Chondrocyte (in vitro differentiated cells): ENCODE results near the gene DNMT1. TPM values are rescaled to one million over a fixed set of nuclear protein-coding genes. Genes with fewer than 3 reads are reported as not detected.

ENCODE experiments used
- DNase-seq: peaks from one replicate; pipeline ENCODE4 v3.0.0; 2021; ENCODE audit warnings: mixed read lengths, low spot score
- H3K27ac Mint-ChIP-seq: one replicate; pipeline ENCODE4 v1.8.0; 2021; ENCODE audit warnings: mild to moderate bottlenecking, moderate library complexity, mixed read lengths; ENCODE audit not compliant: unreplicated experiment
- H3K27me3 Mint-ChIP-seq: 2 replicates; pipeline ENCODE4 v1.8.0; 2021; ENCODE audit warnings: low read depth, mixed read lengths
- H3K36me3 Mint-ChIP-seq: 2 replicates; pipeline ENCODE4 v1.8.0; 2021; ENCODE audit warnings: low read depth, mixed read lengths
- H3K4me1 Mint-ChIP-seq: 2 replicates; pipeline ENCODE4 v1.8.0; 2021; ENCODE audit warnings: low read depth, mild to moderate bottlenecking, mixed read lengths
- H3K4me3 Mint-ChIP-seq: one replicate; pipeline ENCODE4 v1.8.0; 2021; ENCODE audit warnings: mild to moderate bottlenecking, moderate library complexity, mixed read lengths; ENCODE audit not compliant: unreplicated experiment
- H3K9me3 Mint-ChIP-seq: 2 replicates; pipeline ENCODE4 v1.8.0; 2021; ENCODE audit warnings: low read depth, mixed read lengths
- total RNA-seq: library from RNA; stranded (reverse); gene quantifications from 3 replicates; pipeline ENCODE4 v1.2.1, GENCODE V29; 2021
- TF ChIP-seq, protein P1 (sequence below): fragments of 200-600 bp; sonication (generic); IDR thresholded peaks from 2 replicates; pipeline ENCODE4 v1.5.0; 2021; ENCODE audit warnings: antibody characterized with exemption, mild to moderate bottlenecking, moderate library complexity

Gene DNMT1
- total RNA-seq, 1 donor from 2014 or later: 47.8 TPM

DNA sequence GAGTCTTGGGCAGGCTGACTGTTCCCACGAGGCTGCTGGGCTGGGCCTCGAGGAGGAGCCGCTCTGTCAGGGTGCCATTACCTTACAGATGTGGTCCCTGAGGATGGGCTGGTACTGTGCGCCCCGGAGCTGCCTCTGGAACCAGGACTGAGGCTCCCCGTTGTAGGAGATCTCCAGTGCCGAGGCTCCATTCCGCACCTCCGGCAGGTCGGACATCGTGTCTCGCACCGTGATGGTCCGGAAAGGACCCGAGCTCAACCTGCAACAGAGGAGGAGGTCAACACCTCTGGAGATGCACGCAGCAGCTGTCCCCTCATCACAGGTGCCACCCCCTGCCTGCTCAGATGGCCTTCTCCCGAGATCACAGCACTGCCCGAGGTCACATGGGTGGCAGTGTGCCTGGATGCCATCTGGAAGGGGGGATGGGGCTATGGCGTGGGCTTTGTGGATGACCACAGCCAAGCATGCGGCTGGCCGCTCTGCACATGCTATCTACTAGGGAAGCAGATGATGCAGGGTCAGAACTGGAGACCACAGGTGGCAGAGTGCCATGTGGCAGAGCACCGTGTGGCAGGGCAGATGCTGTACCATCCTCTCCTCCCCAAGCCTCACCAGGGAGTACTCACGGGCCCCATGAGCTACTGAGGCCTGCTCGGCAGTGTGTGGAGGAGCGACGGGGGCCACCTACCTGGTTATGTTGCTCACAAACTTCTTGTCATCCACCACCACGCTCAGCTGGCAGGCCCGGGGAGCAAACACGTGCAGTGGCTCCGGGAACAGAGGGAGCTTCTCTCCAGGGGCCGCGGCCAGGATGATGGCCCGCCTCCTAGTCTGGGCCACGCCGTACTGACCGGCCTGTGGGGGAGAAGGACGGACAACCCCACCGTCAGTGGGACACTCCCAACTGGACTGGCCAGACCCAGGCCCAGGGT, 56.7 kb downstream of the DNMT1 start:
- DNase-seq: no peak
- no peaks in the 10 kb centered on the region for H3K9me3 Mint-ChIP-seq
- TF ChIP-seq, protein P1, sequence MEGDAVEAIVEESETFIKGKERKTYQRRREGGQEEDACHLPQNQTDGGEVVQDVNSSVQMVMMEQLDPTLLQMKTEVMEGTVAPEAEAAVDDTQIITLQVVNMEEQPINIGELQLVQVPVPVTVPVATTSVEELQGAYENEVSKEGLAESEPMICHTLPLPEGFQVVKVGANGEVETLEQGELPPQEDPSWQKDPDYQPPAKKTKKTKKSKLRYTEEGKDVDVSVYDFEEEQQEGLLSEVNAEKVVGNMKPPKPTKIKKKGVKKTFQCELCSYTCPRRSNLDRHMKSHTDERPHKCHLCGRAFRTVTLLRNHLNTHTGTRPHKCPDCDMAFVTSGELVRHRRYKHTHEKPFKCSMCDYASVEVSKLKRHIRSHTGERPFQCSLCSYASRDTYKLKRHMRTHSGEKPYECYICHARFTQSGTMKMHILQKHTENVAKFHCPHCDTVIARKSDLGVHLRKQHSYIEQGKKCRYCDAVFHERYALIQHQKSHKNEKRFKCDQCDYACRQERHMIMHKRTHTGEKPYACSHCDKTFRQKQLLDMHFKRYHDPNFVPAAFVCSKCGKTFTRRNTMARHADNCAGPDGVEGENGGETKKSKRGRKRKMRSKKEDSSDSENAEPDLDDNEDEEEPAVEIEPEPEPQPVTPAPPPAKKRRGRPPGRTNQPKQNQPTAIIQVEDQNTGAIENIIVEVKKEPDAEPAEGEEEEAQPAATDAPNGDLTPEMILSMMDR: no peak
- H3K36me3 Mint-ChIP-seq: peaks cover 15% of the 10 kb centered on the region
- H3K4me3 Mint-ChIP-seq: no peak overlapping the region
- H3K4me1 Mint-ChIP-seq: no peaks in the 10 kb centered on the region
- H3K27me3 Mint-ChIP-seq: no peaks in the 10 kb centered on the region
- no peak overlapping the region for H3K27ac Mint-ChIP-seq

DNA sequence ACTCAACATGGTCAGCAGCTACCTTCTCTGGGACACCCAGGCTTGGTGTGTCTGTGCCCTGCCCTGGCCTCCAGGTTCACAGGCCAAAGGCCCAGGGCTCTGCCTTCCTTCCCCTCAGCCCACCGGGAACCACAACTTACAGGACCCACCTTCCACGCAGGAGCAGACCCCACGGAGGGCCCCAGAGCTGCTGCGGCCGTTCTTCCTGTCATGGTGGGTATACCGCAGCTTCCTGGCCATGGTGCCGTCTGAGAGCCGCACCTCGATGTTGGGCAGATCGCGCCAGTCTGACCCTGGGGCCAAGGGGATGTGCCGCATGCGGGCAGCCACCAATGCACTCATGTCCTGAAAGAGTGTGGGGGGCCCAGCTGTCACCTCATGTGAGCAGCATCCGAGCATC, 57.8 kb downstream of the DNMT1 start:
- H3K27ac Mint-ChIP-seq: no peak overlapping the region
- H3K9me3 Mint-ChIP-seq: no peaks in the 10 kb centered on the region

DNA sequence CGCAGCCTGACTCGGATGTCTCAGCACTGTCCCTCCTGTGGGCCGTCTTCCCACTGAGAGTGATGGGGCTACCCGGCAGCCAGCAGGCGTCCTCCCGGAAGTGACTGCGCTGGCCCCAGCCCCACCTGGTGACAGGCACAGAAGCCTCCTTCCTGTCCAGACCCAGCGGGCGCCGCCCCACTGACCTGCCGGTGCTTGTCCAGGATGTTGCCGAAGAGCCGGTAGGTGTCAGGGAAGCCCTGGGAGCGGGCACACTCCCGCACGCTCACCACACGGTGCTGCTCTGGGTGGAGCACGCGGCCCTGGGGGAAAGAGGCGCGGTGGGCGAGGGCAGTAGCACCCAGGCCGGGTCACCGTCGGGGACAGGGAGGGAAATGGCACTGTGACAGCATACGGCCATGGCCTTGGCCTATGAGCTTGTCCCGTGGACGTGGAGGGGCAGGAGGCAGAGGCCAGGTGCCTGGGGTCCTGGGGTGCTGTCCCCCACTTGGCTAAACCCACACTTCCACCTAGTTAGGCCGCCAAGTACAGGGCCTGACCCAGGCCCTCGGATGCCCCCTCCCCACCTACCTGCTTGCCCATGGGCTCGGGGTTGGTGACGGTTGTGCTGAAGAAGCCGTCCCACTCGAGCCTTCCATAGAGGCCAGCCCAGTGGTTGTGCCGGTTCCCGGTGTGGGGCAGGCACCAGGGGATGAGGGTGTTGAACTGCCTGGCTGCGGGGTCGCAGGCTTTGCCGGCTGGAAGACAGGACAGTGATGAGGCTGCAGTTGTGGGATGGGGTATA, 59.0 kb downstream of the DNMT1 start:
- Mint-ChIP-seq H3K36me3 (peaks cover 12% of the 10 kb centered on the region), H3K27me3 (no peaks in the 10 kb centered on the region), H3K27ac (peak overlapping the region; percentile 5), H3K4me1 (no peaks in the 10 kb centered on the region), H3K4me3 (no peak overlapping the region), H3K9me3 (no peaks in the 10 kb centered on the region)
- TF ChIP-seq, protein P1: no peak
- no peak for DNase-seq

More for the DNA sequence above, 57.8 kb downstream of the DNMT1 start:
- no peaks in the 10 kb centered on the region for H3K27me3 Mint-ChIP-seq
- H3K36me3 Mint-ChIP-seq: peaks cover 14% of the 10 kb centered on the region
- TF ChIP-seq, protein P1: no peak
- no peak overlapping the region for H3K4me3 Mint-ChIP-seq
- DNase-seq: no peak
- no peaks in the 10 kb centered on the region for H3K4me1 Mint-ChIP-seq

DNA sequence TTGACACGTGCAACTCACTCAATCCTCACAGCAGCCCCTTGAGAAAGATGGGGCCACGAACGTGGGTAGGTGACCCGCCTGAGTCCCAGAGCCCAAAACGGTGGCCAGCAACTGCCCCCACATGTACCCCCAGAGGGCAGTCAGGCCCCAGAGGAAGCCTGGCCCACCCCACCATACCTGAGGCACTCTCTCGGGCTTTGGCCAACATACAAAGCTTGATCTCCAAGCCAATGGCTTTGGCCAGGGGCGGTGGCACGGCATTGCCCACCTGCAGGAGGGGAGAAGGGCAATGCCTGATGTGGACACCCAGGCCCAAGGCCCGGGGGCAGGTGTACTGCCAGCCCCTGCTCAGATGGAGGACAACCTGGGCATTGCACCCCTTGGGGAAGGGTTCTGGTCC, 60.7 kb downstream of the DNMT1 start:
- no peaks in the 10 kb centered on the region for H3K27me3 Mint-ChIP-seq
- H3K4me3 Mint-ChIP-seq: no peak overlapping the region
- DNase-seq: no peak
- peaks cover 9% of the 10 kb centered on the region for H3K36me3 Mint-ChIP-seq
- TF ChIP-seq, protein P1: no peak
- no peak overlapping the region for H3K27ac Mint-ChIP-seq
- H3K9me3 Mint-ChIP-seq: no peaks in the 10 kb centered on the region
- H3K4me1 Mint-ChIP-seq: no peaks in the 10 kb centered on the region

DNA sequence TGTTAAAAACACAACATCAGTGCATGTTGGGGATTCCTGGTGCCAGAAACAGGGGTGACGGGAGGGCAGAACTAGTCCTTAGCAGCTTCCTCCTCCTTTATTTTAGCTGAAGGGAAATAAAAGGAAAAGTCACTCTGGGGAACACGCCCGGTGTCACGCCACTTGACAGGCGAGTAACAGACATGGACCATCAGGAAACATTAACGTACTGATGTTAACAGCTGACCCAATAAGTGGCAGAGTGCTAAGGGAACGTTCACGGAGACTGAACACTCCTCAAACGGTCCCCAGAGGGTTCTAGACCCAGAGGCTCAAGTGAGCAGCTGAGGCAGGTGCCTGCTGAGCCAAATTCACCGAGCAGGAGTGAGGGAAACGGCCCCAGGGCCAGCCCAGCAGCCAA, 61.2 kb downstream of the DNMT1 start:
- H3K4me3 Mint-ChIP-seq: no peak overlapping the region
- H3K4me1 Mint-ChIP-seq: no peaks in the 10 kb centered on the region
- no peak overlapping the region for H3K27ac Mint-ChIP-seq
- H3K36me3 Mint-ChIP-seq: peaks cover 9% of the 10 kb centered on the region
- no peaks in the 10 kb centered on the region for H3K9me3 Mint-ChIP-seq
- TF ChIP-seq, protein P1: no peak
- no peaks in the 10 kb centered on the region for H3K27me3 Mint-ChIP-seq
- no peak for DNase-seq
